ENCODE results near the gene MITD1. TPM values are rescaled to one million over a fixed set of nuclear protein-coding genes. Genes with fewer than 3 reads are reported as not detected.
A peak's percentile ranks its signal among the peaks of the same experiment; 100 is the strongest.

Gene MITD1
- total and polyA plus RNA-seq, 2 of the 13 experiments (the other 11 are each of a cell fraction or from before 2014, with no cell fraction given), result 17.8 to 43.7 TPM

DNA sequence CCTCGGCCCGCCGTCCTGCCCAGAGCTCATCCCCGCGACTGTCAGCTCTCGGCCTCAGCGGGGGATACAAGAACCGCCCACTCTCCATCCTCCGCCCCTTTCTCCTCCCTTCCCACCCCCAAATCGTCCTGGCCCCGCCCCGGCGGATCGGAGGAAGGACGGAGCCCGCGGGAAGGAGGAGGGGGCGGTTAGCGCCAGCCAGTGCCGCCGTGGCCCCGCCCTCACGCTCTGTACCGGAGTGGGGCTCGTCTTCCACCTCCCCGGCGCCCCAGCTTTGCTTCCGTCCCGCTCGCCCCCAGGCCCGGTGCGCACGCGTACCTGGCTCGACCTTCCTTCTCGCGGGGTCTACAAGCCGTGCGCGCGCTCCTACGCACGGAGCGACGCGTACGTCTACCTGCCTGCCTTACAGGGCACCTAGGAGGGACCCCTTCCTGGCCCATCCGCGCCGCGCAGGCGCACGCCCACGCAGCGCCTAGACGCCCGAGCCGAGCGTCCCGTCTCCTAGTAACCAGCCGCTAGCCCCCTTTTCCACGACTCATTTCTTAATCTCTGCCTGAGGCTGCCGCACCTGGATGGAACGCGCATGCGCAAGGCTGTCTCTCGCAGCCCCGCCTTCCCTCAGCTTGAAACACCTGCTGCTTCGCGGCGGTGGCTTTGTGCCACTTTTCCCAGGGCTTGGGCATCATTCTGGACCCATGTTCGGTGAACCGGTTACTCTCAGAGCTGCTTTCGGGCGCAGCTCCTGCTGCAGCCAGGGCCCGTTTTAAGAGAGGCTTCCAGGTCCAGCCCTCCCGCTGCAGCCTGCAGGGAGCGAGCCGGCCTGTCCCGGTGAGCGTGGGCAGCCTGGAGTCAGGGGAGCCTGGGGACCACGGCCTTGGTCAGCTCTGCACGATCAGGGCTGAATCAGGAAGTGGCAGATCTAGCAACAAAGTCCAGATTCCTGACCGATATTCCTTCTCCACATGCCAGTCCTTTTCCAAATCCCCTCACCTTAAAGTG is 39.4 kb downstream of the MITD1 start, which contains the start of gene C2orf15 (continued):
- TF ChIP-seq, protein P1, sequence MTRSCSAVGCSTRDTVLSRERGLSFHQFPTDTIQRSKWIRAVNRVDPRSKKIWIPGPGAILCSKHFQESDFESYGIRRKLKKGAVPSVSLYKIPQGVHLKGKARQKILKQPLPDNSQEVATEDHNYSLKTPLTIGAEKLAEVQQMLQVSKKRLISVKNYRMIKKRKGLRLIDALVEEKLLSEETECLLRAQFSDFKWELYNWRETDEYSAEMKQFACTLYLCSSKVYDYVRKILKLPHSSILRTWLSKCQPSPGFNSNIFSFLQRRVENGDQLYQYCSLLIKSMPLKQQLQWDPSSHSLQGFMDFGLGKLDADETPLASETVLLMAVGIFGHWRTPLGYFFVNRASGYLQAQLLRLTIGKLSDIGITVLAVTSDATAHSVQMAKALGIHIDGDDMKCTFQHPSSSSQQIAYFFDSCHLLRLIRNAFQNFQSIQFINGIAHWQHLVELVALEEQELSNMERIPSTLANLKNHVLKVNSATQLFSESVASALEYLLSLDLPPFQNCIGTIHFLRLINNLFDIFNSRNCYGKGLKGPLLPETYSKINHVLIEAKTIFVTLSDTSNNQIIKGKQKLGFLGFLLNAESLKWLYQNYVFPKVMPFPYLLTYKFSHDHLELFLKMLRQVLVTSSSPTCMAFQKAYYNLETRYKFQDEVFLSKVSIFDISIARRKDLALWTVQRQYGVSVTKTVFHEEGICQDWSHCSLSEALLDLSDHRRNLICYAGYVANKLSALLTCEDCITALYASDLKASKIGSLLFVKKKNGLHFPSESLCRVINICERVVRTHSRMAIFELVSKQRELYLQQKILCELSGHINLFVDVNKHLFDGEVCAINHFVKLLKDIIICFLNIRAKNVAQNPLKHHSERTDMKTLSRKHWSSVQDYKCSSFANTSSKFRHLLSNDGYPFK (CRISPR knock-in tag; IDR thresholded peaks at IDR 0.05; ENCODE audit: borderline replicate concordance), result peak; percentile 72; the same call in 1 of the 2 replicates
- TF ChIP-seq ZNF17 (CRISPR knock-in tag; IDR thresholded peaks at IDR 0.05) (no peak), ZMYM4 (CRISPR knock-in tag; IDR thresholded peaks at IDR 0.05) (peak; percentile 94), ZNF253 (CRISPR knock-in tag; IDR thresholded peaks at IDR 0.05; ENCODE audit: borderline replicate concordance) (peak; percentile 85; the same call in 1 of the 2 replicates), RXRB (CRISPR knock-in tag; IDR thresholded peaks at IDR 0.05; ENCODE audit: borderline replicate concordance) (peak; percentile 45; the same call in 1 of the 2 replicates), ZSCAN25 (CRISPR knock-in tag; IDR thresholded peaks at IDR 0.05) (no peak), KDM1A (CRISPR knock-in tag; IDR thresholded peaks at IDR 0.05) (no peak), PCBP1 (IDR thresholded peaks at IDR 0.05; ENCODE audit: borderline replicate concordance, low read depth, low read length) (peak; percentile 93), ATF1 (CRISPR knock-in tag; IDR thresholded peaks at IDR 0.05) (no peak), MXI1 (IDR thresholded peaks at IDR 0.05; ENCODE audit: borderline replicate concordance, low read depth, low read length) (peak; percentile 54; the same call in 1 of the 3 replicates), YEATS2 (CRISPR knock-in tag; IDR thresholded peaks at IDR 0.05; ENCODE audit: borderline replicate concordance) (peak; percentile 91), RFXAP (CRISPR knock-in tag; IDR thresholded peaks at IDR 0.05; ENCODE audit: borderline replicate concordance) (0 out of 2 replicates have a peak, but pooled peaks have one; percentile 9), ZNF549 (CRISPR knock-in tag; IDR thresholded peaks at IDR 0.05) (no peak)
- TF ChIP-seq, protein P2, sequence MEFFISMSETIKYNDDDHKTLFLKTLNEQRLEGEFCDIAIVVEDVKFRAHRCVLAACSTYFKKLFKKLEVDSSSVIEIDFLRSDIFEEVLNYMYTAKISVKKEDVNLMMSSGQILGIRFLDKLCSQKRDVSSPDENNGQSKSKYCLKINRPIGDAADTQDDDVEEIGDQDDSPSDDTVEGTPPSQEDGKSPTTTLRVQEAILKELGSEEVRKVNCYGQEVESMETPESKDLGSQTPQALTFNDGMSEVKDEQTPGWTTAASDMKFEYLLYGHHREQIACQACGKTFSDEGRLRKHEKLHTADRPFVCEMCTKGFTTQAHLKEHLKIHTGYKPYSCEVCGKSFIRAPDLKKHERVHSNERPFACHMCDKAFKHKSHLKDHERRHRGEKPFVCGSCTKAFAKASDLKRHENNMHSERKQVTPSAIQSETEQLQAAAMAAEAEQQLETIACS (CRISPR knock-in tag; IDR thresholded peaks at IDR 0.05), result peak; percentile 91
- TF ChIP-seq, protein P3, sequence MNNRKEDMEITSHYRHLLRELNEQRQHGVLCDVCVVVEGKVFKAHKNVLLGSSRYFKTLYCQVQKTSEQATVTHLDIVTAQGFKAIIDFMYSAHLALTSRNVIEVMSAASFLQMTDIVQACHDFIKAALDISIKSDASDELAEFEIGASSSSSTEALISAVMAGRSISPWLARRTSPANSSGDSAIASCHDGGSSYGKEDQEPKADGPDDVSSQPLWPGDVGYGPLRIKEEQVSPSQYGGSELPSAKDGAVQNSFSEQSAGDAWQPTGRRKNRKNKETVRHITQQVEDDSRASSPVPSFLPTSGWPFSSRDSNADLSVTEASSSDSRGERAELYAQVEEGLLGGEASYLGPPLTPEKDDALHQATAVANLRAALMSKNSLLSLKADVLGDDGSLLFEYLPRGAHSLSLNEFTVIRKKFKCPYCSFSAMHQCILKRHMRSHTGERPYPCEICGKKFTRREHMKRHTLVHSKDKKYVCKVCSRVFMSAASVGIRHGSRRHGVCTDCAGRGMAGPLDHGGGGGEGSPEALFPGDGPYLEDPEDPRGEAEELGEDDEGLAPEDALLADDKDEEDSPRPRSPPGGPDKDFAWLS (CRISPR knock-in tag; IDR thresholded peaks at IDR 0.05; ENCODE audit: borderline replicate concordance), result peak; percentile 93; the same call in 1 of the 2 replicates
- TF ChIP-seq, protein P4, sequence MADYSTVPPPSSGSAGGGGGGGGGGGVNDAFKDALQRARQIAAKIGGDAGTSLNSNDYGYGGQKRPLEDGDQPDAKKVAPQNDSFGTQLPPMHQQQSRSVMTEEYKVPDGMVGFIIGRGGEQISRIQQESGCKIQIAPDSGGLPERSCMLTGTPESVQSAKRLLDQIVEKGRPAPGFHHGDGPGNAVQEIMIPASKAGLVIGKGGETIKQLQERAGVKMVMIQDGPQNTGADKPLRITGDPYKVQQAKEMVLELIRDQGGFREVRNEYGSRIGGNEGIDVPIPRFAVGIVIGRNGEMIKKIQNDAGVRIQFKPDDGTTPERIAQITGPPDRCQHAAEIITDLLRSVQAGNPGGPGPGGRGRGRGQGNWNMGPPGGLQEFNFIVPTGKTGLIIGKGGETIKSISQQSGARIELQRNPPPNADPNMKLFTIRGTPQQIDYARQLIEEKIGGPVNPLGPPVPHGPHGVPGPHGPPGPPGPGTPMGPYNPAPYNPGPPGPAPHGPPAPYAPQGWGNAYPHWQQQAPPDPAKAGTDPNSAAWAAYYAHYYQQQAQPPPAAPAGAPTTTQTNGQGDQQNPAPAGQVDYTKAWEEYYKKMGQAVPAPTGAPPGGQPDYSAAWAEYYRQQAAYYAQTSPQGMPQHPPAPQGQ (CRISPR knock-in tag; IDR thresholded peaks at IDR 0.05; ENCODE audit: borderline replicate concordance), result no peak
- TF ChIP-seq, protein P5, sequence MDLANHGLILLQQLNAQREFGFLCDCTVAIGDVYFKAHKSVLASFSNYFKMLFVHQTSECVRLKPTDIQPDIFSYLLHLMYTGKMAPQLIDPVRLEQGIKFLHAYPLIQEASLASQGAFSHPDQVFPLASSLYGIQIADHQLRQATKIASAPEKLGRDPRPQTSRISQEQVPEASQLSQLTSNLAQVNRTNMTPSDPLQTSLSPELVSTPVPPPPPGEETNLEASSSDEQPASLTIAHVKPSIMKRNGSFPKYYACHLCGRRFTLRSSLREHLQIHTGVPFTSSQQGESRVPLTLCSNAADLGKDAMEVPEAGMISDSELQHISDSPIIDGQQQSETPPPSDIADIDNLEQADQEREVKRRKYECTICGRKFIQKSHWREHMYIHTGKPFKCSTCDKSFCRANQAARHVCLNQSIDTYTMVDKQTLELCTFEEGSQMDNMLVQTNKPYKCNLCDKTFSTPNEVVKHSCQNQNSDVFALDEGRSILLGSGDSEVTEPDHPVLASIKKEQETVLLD (CRISPR knock-in tag; IDR thresholded peaks at IDR 0.05; ENCODE audit: low read depth), result peak; percentile 100

All from HepG2 (cell line).